ENCODE results near the gene TMEM30A. TPM values are rescaled to one million over a fixed set of nuclear protein-coding genes. Genes with fewer than 3 reads are reported as not detected.

Gene TMEM30A
- total and polyA plus RNA-seq, 2 of the 13 experiments (the other 11 are each of a cell fraction or from before 2014, with no cell fraction given) = 17.6 to 54.4 TPM

DNA sequence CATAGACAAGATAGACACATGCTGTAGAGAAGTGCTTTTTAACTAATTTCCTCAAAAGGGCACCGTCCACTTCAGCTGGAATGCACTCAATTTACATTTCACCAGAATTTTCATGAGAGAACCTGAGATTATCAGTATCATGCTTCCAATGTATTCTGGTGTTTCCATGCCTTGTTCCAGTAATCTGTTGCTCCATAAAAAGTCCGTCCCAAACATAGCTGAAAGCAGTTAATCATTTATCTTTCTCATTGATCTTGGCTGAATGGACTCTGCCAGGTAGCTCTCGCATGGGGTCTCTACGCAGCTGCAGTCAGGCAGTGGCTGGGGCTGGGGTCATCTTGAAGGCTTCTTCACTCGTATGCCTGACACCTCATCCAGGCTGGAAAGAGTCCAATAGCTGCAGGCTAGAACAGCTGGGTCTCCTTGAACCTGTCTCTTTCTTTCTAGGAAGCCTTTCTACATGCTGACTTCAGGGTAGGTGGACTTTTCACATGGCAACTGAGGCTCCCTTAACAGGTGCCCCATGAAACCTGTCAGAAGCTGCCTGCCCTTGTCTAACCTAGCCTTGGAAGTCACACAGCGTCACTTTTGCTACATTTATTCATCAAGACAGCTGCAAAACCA lies 60.2 kb downstream of the TMEM30A start (continued):
- TF ChIP-seq, protein P1, sequence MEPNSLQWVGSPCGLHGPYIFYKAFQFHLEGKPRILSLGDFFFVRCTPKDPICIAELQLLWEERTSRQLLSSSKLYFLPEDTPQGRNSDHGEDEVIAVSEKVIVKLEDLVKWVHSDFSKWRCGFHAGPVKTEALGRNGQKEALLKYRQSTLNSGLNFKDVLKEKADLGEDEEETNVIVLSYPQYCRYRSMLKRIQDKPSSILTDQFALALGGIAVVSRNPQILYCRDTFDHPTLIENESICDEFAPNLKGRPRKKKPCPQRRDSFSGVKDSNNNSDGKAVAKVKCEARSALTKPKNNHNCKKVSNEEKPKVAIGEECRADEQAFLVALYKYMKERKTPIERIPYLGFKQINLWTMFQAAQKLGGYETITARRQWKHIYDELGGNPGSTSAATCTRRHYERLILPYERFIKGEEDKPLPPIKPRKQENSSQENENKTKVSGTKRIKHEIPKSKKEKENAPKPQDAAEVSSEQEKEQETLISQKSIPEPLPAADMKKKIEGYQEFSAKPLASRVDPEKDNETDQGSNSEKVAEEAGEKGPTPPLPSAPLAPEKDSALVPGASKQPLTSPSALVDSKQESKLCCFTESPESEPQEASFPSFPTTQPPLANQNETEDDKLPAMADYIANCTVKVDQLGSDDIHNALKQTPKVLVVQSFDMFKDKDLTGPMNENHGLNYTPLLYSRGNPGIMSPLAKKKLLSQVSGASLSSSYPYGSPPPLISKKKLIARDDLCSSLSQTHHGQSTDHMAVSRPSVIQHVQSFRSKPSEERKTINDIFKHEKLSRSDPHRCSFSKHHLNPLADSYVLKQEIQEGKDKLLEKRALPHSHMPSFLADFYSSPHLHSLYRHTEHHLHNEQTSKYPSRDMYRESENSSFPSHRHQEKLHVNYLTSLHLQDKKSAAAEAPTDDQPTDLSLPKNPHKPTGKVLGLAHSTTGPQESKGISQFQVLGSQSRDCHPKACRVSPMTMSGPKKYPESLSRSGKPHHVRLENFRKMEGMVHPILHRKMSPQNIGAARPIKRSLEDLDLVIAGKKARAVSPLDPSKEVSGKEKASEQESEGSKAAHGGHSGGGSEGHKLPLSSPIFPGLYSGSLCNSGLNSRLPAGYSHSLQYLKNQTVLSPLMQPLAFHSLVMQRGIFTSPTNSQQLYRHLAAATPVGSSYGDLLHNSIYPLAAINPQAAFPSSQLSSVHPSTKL (CRISPR knock-in tag; IDR thresholded peaks at IDR 0.05) = peak; percentile 48; the same call in 1 of the 2 replicates
- TF ChIP-seq, protein P2, sequence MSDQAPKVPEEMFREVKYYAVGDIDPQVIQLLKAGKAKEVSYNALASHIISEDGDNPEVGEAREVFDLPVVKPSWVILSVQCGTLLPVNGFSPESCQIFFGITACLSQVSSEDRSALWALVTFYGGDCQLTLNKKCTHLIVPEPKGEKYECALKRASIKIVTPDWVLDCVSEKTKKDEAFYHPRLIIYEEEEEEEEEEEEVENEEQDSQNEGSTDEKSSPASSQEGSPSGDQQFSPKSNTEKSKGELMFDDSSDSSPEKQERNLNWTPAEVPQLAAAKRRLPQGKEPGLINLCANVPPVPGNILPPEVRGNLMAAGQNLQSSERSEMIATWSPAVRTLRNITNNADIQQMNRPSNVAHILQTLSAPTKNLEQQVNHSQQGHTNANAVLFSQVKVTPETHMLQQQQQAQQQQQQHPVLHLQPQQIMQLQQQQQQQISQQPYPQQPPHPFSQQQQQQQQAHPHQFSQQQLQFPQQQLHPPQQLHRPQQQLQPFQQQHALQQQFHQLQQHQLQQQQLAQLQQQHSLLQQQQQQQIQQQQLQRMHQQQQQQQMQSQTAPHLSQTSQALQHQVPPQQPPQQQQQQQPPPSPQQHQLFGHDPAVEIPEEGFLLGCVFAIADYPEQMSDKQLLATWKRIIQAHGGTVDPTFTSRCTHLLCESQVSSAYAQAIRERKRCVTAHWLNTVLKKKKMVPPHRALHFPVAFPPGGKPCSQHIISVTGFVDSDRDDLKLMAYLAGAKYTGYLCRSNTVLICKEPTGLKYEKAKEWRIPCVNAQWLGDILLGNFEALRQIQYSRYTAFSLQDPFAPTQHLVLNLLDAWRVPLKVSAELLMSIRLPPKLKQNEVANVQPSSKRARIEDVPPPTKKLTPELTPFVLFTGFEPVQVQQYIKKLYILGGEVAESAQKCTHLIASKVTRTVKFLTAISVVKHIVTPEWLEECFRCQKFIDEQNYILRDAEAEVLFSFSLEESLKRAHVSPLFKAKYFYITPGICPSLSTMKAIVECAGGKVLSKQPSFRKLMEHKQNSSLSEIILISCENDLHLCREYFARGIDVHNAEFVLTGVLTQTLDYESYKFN (CRISPR knock-in tag; conservative IDR thresholded peaks at IDR 0.05) = peak; percentile 67
- TF ChIP-seq HNF1B (CRISPR knock-in tag; IDR thresholded peaks at IDR 0.05) = peak; percentile 64; the same call in 1 of the 2 replicates
- TF ChIP-seq ZNF292 (CRISPR knock-in tag; IDR thresholded peaks at IDR 0.05; ENCODE audit: borderline replicate concordance, low read depth) = 0 out of 2 replicates have a peak, but pooled peaks have one; percentile 58
- TF ChIP-seq ZNF317 (CRISPR knock-in tag; IDR thresholded peaks at IDR 0.05) = no peak
- TF ChIP-seq HDAC2 (CRISPR knock-in tag; IDR thresholded peaks at IDR 0.05) = no peak
- no peak for TF ChIP-seq DR1 (CRISPR knock-in tag; IDR thresholded peaks at IDR 0.05)
- TF ChIP-seq ZNF558 (CRISPR knock-in tag; IDR thresholded peaks at IDR 0.05; ENCODE audit: borderline replicate concordance) = no peak
- no peak for TF ChIP-seq SNAPC5 (CRISPR knock-in tag; IDR thresholded peaks at IDR 0.05; ENCODE audit: borderline replicate concordance)
- TF ChIP-seq, protein P3, sequence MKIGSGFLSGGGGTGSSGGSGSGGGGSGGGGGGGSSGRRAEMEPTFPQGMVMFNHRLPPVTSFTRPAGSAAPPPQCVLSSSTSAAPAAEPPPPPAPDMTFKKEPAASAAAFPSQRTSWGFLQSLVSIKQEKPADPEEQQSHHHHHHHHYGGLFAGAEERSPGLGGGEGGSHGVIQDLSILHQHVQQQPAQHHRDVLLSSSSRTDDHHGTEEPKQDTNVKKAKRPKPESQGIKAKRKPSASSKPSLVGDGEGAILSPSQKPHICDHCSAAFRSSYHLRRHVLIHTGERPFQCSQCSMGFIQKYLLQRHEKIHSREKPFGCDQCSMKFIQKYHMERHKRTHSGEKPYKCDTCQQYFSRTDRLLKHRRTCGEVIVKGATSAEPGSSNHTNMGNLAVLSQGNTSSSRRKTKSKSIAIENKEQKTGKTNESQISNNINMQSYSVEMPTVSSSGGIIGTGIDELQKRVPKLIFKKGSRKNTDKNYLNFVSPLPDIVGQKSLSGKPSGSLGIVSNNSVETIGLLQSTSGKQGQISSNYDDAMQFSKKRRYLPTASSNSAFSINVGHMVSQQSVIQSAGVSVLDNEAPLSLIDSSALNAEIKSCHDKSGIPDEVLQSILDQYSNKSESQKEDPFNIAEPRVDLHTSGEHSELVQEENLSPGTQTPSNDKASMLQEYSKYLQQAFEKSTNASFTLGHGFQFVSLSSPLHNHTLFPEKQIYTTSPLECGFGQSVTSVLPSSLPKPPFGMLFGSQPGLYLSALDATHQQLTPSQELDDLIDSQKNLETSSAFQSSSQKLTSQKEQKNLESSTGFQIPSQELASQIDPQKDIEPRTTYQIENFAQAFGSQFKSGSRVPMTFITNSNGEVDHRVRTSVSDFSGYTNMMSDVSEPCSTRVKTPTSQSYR (CRISPR knock-in tag; IDR thresholded peaks at IDR 0.05; ENCODE audit: borderline replicate concordance) = no peak

Measured in HepG2 (cell line).